MM.1S (cell line): ENCODE measurements around the gene DIP2C.
"Not testable (repeated sequence)": the region's sequence is repeated elsewhere in the genome, so short reads cannot be mapped to it uniquely, and the experiment has no call there.

Source experiments
- DNase-seq: peaks from one replicate; pipeline ENCODE4 v3.0.0-alpha.2; 2015
- H2AFZ ChIP-seq: fragments of 300-600 bp; sonication (generic); 2 replicates; pipeline ENCODE4 v1.6.0; 2016; ENCODE audit warnings: antibody characterized with exemption, low read length
- H3F3A ChIP-seq: fragments of 300-600 bp; sonication (generic); 2 replicates; pipeline ENCODE4 v1.6.1; 2016; ENCODE audit warnings: mild to moderate bottlenecking, antibody characterized with exemption, low read length, moderate library complexity, mixed read lengths; ENCODE audit not compliant: insufficient read depth
- H3K27ac ChIP-seq: fragments of 300-600 bp; sonication (generic); 2 replicates; pipeline ENCODE4 v1.5.1; 2016; ENCODE audit warnings: mild to moderate bottlenecking, low read length
- H3K27me3 ChIP-seq: fragments of 300-600 bp; sonication (generic); replicated peaks from 2 replicates; pipeline ENCODE4 v1.6.0; 2016; ENCODE audit warnings: low read length; ENCODE audit not compliant: insufficient read depth
- H3K36me3 ChIP-seq: fragments of 300-600 bp; sonication (generic); replicated peaks from 2 replicates; pipeline ENCODE4 v1.6.1; 2016; ENCODE audit warnings: mild to moderate bottlenecking, low read length, mixed read lengths; ENCODE audit not compliant: insufficient read depth
- H3K4me1 ChIP-seq: fragments of 300-600 bp; sonication (generic); 2 replicates; pipeline ENCODE4 v1.6.1; 2016; ENCODE audit warnings: low read length, mixed read lengths
- H3K4me2 ChIP-seq: fragments of 300-600 bp; sonication (generic); 2 replicates; pipeline ENCODE4 v1.6.0; 2016; ENCODE audit warnings: low read depth, low read length
- H3K4me3 ChIP-seq: fragments of 300-600 bp; sonication (generic); 2 replicates; pipeline ENCODE4 v1.5.1; 2016; ENCODE audit warnings: low read length, mixed read lengths
- H3K79me2 ChIP-seq: fragments of 300-600 bp; sonication (generic); 2 replicates; pipeline ENCODE4 v1.6.1; 2016; ENCODE audit warnings: mixed run types, low read length, mixed read lengths
- H3K9ac ChIP-seq: fragments of 300-600 bp; sonication (generic); 2 replicates; pipeline ENCODE4 v1.6.1; 2016; ENCODE audit warnings: low read length, mixed read lengths
- H3K9me2 ChIP-seq: fragments of 300-600 bp; sonication (generic); replicated peaks from 2 replicates; pipeline ENCODE4 v1.6.1; 2016; ENCODE audit warnings: mild to moderate bottlenecking, low read length, mixed read lengths; ENCODE audit not compliant: insufficient read depth
- H3K9me3 ChIP-seq: fragments of 300-600 bp; sonication (generic); replicated peaks from 2 replicates; pipeline ENCODE4 v1.6.1; 2016; ENCODE audit warnings: mild to moderate bottlenecking, low read length, mixed read lengths; ENCODE audit not compliant: insufficient read depth
- H4K20me1 ChIP-seq: fragments of 300-600 bp; sonication (generic); 2 replicates; pipeline ENCODE4 v1.6.1; 2016; ENCODE audit warnings: mild to moderate bottlenecking, low read length, moderate library complexity, mixed read lengths; ENCODE audit not compliant: insufficient read depth
- CTCF ChIP-seq: fragments of 300-600 bp; sonication (generic); IDR thresholded peaks from 2 replicates; pipeline ENCODE4 v1.5.1; 2016; ENCODE audit warnings: antibody characterized with exemption, low read length, mixed read lengths
- EZH2 ChIP-seq: fragments of 300-600 bp; sonication (generic); optimal IDR thresholded peaks from 2 replicates; pipeline ENCODE3; 2017; ENCODE audit warnings: low read depth, mild to moderate bottlenecking, antibody characterized with exemption, low read length, mixed read lengths
- EZH2phosphoT487 ChIP-seq: fragments of 300-600 bp; sonication (generic); IDR thresholded peaks from 2 replicates; pipeline ENCODE4 v1.6.1; 2018; ENCODE audit warnings: antibody characterized with exemption, low read length

DIP2C gene

GRCh38 chr10:450463-450862 lies 239.0 kb downstream of the DIP2C start:
- H3K9me3 ChIP-seq = no peaks in the 10 kb centered on the region
- no peak for TF ChIP-seq CTCF
- TF ChIP-seq EZH2phosphoT487 = no peak
- TF ChIP-seq EZH2 = no peak
- H3K9me2 ChIP-seq = no peaks in the 10 kb centered on the region
- no peaks in the 10 kb centered on the region for H3K27me3 ChIP-seq
- peak overlapping the region; percentile 67; the same call in 1 of the 2 replicates for H3K27ac ChIP-seq
- H3K4me1 ChIP-seq = peaks cover 27% of the 10 kb centered on the region
- H3K4me3 ChIP-seq = peak overlapping the region; percentile 43
- H3F3A ChIP-seq = peaks cover 17% of the 10 kb centered on the region
- H3K79me2 ChIP-seq = no peaks in the 10 kb centered on the region
- no peak for DNase-seq
- H3K9ac ChIP-seq = 0 out of 2 replicates have a peak overlapping the region, but pooled peaks have one; percentile 4
- no peak overlapping the region for H2AFZ ChIP-seq
- no peaks in the 10 kb centered on the region for H4K20me1 ChIP-seq
- H3K4me2 ChIP-seq = peak overlapping the region; percentile 73
- H3K36me3 ChIP-seq = no peaks in the 10 kb centered on the region

- H3K4me3 ChIP-seq, H3K27me3 ChIP-seq, H3K36me3 ChIP-seq, H3K9me2 ChIP-seq, DNase-seq, H3K9ac ChIP-seq, H3K27ac ChIP-seq, H4K20me1 ChIP-seq, H3K9me3 ChIP-seq, H3K4me2 ChIP-seq, H2AFZ ChIP-seq, H3K79me2 ChIP-seq: not testable (repeated sequence)
- H3F3A ChIP-seq = peaks cover 17% of the 10 kb centered on the region
- H3K4me1 ChIP-seq = peaks cover 27% of the 10 kb centered on the region
Observed at GRCh38 chr10:449331-449730, 240.1 kb downstream of the DIP2C start.

GRCh38 chr10:443459-443858 lies 246.0 kb downstream of the DIP2C start:
- Histone ChIP-seq H3K4me3 (no peak overlapping the region), H3K4me1 (no peaks in the 10 kb centered on the region), H3K9me2 (no peaks in the 10 kb centered on the region), H3K9ac (no peak overlapping the region), H3K27me3 (no peaks in the 10 kb centered on the region), H3K27ac (no peak overlapping the region), H4K20me1 (no peaks in the 10 kb centered on the region), H3K4me2 (no peak overlapping the region), H3K36me3 (no peaks in the 10 kb centered on the region), H3K79me2 (no peaks in the 10 kb centered on the region), H3F3A (no peaks in the 10 kb centered on the region), H3K9me3 (no peaks in the 10 kb centered on the region), H2AFZ (no peak overlapping the region)
- TF ChIP-seq EZH2phosphoT487 = no peak
- TF ChIP-seq CTCF = no peak
- TF ChIP-seq EZH2 = no peak
- no peak for DNase-seq

- Histone ChIP-seq H3K36me3 (no peaks in the 10 kb centered on the region), H3K9ac (no peak overlapping the region), H3K27me3 (no peaks in the 10 kb centered on the region), H3K79me2 (no peaks in the 10 kb centered on the region), H3K4me3 (no peak overlapping the region), H3K9me2 (no peaks in the 10 kb centered on the region), H4K20me1 (no peaks in the 10 kb centered on the region), H3K4me1 (no peaks in the 10 kb centered on the region), H3K4me2 (no peak overlapping the region), H2AFZ (no peak overlapping the region), H3K9me3 (no peaks in the 10 kb centered on the region), H3K27ac (no peak overlapping the region), H3F3A (peaks cover 4% of the 10 kb centered on the region; the same call in 1 of the 2 replicates)
- no peak for DNase-seq
- TF ChIP-seq EZH2phosphoT487 (no peak), EZH2 (no peak), CTCF (no peak)
Observed at GRCh38 chr10:442209-442608, 247.3 kb downstream of the DIP2C start.
